ENCODE results near the gene SBK1.

SBK1 gene

GRCh38 chr16:28297308-28297707 is 5.0 kb downstream of the SBK1 start:
- peaks cover 0 to 22% of the 10 kb centered on the region in 2 donors for H3K27me3 ChIP-seq (ENCODE audit: control insufficient read depth in 1 of 2, insufficient read depth in 2 of 2, low read length in 2 of 2)
- H3K9me3 ChIP-seq (ENCODE audit: low read length), result no peaks in the 10 kb centered on the region
- no peak overlapping the region for H3K4me3 ChIP-seq (ENCODE audit: low read depth in 1 of 2, low read length in 2 of 2)
- H3K36me3 ChIP-seq (ENCODE audit: insufficient read depth, low read length), result no peaks in the 10 kb centered on the region
- H3K4me1 ChIP-seq (ENCODE audit: insufficient read depth, low read length), result peaks cover 5% of the 10 kb centered on the region
- H3K9ac ChIP-seq (ENCODE audit: low read length), result no peak overlapping the region
- H3K27ac ChIP-seq (ENCODE audit: low read depth, low read length), result no peak overlapping the region

DNA sequence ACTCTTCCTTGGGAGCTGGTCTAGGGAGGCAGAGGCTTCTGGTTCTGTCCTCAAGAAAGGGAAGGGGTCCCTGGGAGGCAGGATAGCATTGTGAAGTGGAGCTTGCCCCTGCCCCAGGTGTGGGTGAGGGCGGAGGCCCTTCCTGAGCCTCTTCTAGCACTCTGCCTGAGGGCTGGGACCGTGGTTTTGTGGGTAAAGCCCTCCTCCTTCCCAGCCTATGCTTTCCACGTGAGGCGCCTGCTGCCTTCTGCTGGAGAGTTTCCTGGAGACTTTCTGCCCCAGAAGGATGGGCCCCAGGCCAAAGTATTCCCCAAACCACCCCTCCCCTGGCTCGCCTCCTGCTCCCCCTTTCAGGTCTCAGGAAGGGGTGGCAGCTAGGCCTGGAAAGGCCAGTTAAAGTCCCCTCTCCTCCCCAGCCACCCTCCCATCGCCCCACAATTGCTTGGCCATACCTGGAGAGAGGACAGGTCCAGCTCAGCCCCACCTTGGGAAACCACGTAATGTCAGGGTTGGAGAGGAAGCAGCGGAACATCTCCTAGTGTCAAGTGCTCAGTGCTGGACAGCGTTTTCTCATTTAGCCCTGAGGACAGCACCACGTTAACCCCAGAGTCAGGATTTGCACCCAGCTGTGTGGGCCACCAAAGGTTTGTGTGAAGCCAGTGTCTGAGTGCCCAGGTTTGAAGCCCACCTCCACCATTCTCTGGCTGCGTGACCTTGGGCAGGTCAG is 5.6 kb downstream of the SBK1 start:
- Histone ChIP-seq H3K4me3 (ENCODE audit: low read depth in 1 of 2, low read length in 2 of 2) (no peak overlapping the region), H3K27ac (ENCODE audit: low read depth, low read length) (no peak overlapping the region), H3K27me3 (ENCODE audit: control insufficient read depth in 1 of 2, insufficient read depth in 2 of 2, low read length in 2 of 2) (peaks cover 0 to 18% of the 10 kb centered on the region in 2 donors), H3K9me3 (ENCODE audit: low read length) (no peaks in the 10 kb centered on the region), H3K36me3 (ENCODE audit: insufficient read depth, low read length) (no peaks in the 10 kb centered on the region), H3K9ac (ENCODE audit: low read length) (no peak overlapping the region), H3K4me1 (ENCODE audit: insufficient read depth, low read length) (peaks cover 2% of the 10 kb centered on the region)

DNA sequence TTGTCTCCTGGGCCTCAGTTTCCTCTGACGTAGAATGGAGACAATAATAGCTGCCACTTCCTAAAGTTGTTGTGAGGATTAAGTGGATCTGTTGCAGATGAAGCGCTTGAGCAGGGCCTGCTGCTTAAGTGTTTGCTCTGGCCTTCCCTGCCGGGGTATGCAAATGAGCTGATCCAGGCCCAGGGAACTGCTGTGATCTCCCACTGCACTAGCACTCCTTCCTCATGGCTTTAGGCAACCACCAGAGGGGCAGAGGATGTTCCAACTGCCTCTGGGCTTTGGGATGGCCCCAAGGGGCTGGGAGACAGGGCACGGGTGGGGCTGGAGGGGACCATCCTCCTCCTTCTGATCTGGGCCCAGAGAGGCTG is 6.2 kb downstream of the SBK1 start:
- H3K9me3 ChIP-seq (ENCODE audit: low read length), result no peaks in the 10 kb centered on the region
- H3K36me3 ChIP-seq (ENCODE audit: insufficient read depth, low read length), result no peaks in the 10 kb centered on the region
- no peak overlapping the region for H3K27ac ChIP-seq (ENCODE audit: low read depth, low read length)
- no peaks in the 10 kb centered on the region for H3K4me1 ChIP-seq (ENCODE audit: insufficient read depth, low read length)
- peaks cover 0 to 12% of the 10 kb centered on the region in 2 donors for H3K27me3 ChIP-seq (ENCODE audit: control insufficient read depth in 1 of 2, insufficient read depth in 2 of 2, low read length in 2 of 2)
- no peak overlapping the region for H3K9ac ChIP-seq (ENCODE audit: low read length)
- no peak overlapping the region for H3K4me3 ChIP-seq (ENCODE audit: low read depth in 1 of 2, low read length in 2 of 2)

DNA sequence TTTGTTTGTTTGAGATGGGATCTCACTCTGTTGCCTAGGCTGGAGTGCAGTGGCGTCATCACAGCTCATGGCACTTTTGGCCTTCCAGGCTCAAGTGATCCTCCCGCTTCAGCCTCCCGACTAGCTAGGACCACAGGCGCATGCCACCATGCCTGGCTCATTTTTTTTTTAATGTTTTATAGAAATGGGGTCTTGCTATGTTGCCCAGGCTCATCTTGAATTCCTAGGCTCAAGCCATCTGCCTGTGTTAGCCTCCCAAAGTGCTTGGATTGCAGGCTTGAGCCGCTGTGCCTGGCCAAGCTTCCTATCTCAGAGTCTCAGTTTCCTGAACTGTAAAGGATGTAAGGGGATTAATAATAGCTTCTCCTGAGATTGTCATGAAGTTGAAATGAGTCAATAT is 8.0 kb downstream of the SBK1 start:
- Histone ChIP-seq H3K4me1 (ENCODE audit: insufficient read depth, low read length) (no peaks in the 10 kb centered on the region), H3K36me3 (ENCODE audit: insufficient read depth, low read length) (no peaks in the 10 kb centered on the region), H3K9ac (ENCODE audit: low read length) (no peak overlapping the region), H3K4me3 (ENCODE audit: low read depth in 1 of 2, low read length in 2 of 2) (no peak overlapping the region), H3K9me3 (ENCODE audit: low read length) (no peaks in the 10 kb centered on the region), H3K27ac (ENCODE audit: low read depth, low read length) (no peak overlapping the region), H3K27me3 (ENCODE audit: control insufficient read depth in 1 of 2, insufficient read depth in 2 of 2, low read length in 2 of 2) (no peaks in the 10 kb centered on the region)

GRCh38 chr16:28301154-28301553 is 8.8 kb downstream of the SBK1 start:
- H3K9ac ChIP-seq (ENCODE audit: low read length), result no peak overlapping the region
- H3K27ac ChIP-seq (ENCODE audit: low read depth, low read length), result no peak overlapping the region
- H3K9me3 ChIP-seq (ENCODE audit: low read length), result no peaks in the 10 kb centered on the region
- H3K4me1 ChIP-seq (ENCODE audit: insufficient read depth, low read length), result no peaks in the 10 kb centered on the region
- no peak overlapping the region for H3K4me3 ChIP-seq (ENCODE audit: low read depth in 1 of 2, low read length in 2 of 2)
- no peaks in the 10 kb centered on the region for H3K27me3 ChIP-seq (ENCODE audit: control insufficient read depth in 1 of 2, insufficient read depth in 2 of 2, low read length in 2 of 2)
- no peaks in the 10 kb centered on the region for H3K36me3 ChIP-seq (ENCODE audit: insufficient read depth, low read length)

DNA sequence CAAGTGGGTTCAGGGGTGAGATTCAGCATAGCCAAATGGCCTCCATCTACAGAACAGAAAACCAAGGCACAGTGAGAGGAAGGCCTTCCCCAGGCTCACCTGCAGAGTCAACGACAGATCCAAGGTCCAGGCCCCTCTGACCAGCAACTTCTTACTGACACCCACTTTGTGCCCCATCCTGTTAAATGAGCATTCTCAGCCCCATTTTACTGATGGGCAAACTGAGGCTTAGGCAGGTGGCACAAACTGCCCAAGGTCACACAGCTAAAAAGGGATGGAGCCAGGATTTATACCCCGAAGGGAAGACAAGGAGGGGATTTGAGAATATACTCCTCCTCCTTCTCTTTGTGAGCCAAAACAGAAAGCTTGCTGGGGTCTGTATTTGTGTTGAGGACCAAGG is 9.3 kb downstream of the SBK1 start:
- Histone ChIP-seq H3K27ac (ENCODE audit: low read depth, low read length) (no peak overlapping the region), H3K27me3 (ENCODE audit: control insufficient read depth in 1 of 2, insufficient read depth in 2 of 2, low read length in 2 of 2) (no peaks in the 10 kb centered on the region), H3K4me3 (ENCODE audit: low read depth in 1 of 2, low read length in 2 of 2) (no peak overlapping the region)

GRCh38 chr16:28303132-28303531 is 10.8 kb downstream of the SBK1 start:
- H3K4me1 ChIP-seq (ENCODE audit: insufficient read depth, low read length), result no peaks in the 10 kb centered on the region
- no peaks in the 10 kb centered on the region for H3K36me3 ChIP-seq (ENCODE audit: insufficient read depth, low read length)
- H3K9ac ChIP-seq (ENCODE audit: low read length), result no peak overlapping the region
- H3K27ac ChIP-seq (ENCODE audit: low read depth, low read length), result no peak overlapping the region
- no peaks in the 10 kb centered on the region for H3K9me3 ChIP-seq (ENCODE audit: low read length)
- H3K27me3 ChIP-seq (ENCODE audit: control insufficient read depth in 1 of 2, insufficient read depth in 2 of 2, low read length in 2 of 2), result no peaks in the 10 kb centered on the region
- H3K4me3 ChIP-seq (ENCODE audit: low read depth in 1 of 2, low read length in 2 of 2), result no peak overlapping the region

More for the DNA sequence above, 9.3 kb downstream of the SBK1 start:
- no peaks in the 10 kb centered on the region for H3K4me1 ChIP-seq (ENCODE audit: insufficient read depth, low read length)
- no peaks in the 10 kb centered on the region for H3K9me3 ChIP-seq (ENCODE audit: low read length)
- H3K9ac ChIP-seq (ENCODE audit: low read length), result no peak overlapping the region
- no peaks in the 10 kb centered on the region for H3K36me3 ChIP-seq (ENCODE audit: insufficient read depth, low read length)

DNA sequence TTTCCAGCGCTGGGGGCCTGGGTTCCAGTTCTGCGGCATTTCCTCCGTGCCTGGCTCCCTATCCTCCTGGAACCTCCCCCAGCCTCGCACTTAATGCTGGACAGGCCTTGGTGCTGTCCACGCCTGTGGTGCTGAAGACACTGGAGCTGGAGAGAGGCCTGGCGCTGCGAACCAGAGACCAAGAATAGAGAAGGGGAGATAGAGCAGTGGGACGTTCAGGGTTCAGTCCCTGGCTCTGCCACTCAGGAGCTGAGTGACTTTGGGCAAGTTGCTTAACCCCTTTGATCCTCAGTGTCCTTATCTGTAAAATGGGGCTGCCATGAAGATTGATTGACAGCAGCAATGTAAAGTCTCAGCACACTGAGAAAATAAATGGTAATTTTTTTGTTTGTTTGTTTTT is 11.9 kb downstream of the SBK1 start:
- H3K9ac ChIP-seq (ENCODE audit: low read length), result no peak overlapping the region
- H3K27ac ChIP-seq (ENCODE audit: low read depth, low read length), result no peak overlapping the region
- H3K4me1 ChIP-seq (ENCODE audit: insufficient read depth, low read length), result no peaks in the 10 kb centered on the region
- H3K9me3 ChIP-seq (ENCODE audit: low read length), result no peaks in the 10 kb centered on the region
- H3K4me3 ChIP-seq (ENCODE audit: low read depth in 1 of 2, low read length in 2 of 2), result no peak overlapping the region
- no peaks in the 10 kb centered on the region for H3K36me3 ChIP-seq (ENCODE audit: insufficient read depth, low read length)
- H3K27me3 ChIP-seq (ENCODE audit: control insufficient read depth in 1 of 2, insufficient read depth in 2 of 2, low read length in 2 of 2), result no peaks in the 10 kb centered on the region

- Histone ChIP-seq H3K27me3 (ENCODE audit: control insufficient read depth in 1 of 2, insufficient read depth in 2 of 2, low read length in 2 of 2) (no peaks in the 10 kb centered on the region), H3K4me1 (ENCODE audit: insufficient read depth, low read length) (no peaks in the 10 kb centered on the region), H3K36me3 (ENCODE audit: insufficient read depth, low read length) (no peaks in the 10 kb centered on the region), H3K9me3 (ENCODE audit: low read length) (no peaks in the 10 kb centered on the region), H3K27ac (ENCODE audit: low read depth, low read length) (no peak overlapping the region), H3K9ac (ENCODE audit: low read length) (no peak overlapping the region), H3K4me3 (ENCODE audit: low read depth in 1 of 2, low read length in 2 of 2) (no peak overlapping the region)
Observed at GRCh38 chr16:28307936-28308335, 15.6 kb downstream of the SBK1 start.

DNA sequence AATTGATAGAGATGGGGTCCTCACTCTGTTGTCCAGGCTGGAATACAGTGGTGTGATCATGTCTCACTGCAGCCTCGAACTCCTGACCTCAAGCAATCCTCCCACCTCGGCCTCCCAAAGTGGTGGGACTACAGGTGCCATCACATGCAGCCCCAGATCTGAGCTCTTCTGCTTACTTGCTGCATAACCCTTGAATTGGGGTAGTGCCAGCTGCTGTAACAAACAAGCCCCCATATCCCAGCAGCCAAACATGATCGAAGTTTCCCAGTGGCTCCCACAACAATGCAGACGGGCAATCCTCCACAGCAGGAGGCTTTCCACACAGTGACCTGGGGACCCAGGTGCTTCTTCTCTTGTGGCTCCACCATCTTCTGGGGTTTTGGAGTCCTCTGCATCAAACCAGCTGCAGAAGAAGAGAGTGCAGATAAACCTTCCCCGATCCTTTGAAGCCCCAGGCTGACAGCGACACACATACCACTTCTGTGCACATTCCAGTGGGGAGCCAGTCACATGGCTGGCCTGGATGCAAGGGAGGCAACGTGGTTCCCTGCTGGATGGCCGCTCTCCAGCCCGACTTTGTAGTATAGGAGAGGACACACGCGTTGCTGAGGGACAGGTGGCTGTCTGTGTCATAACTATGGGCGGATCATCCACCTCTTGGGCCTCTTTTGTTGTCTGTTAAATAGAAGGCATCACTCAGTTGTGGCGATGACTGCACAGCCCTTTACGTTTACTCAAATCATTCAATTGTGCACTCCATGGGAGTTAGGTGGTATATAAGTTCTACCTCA is 16.7 kb downstream of the SBK1 start:
- Histone ChIP-seq H3K4me3 (ENCODE audit: low read depth in 1 of 2, low read length in 2 of 2) (no peak overlapping the region), H3K9ac (ENCODE audit: low read length) (no peak overlapping the region), H3K27ac (ENCODE audit: low read depth, low read length) (no peak overlapping the region), H3K36me3 (ENCODE audit: insufficient read depth, low read length) (no peaks in the 10 kb centered on the region), H3K4me1 (ENCODE audit: insufficient read depth, low read length) (no peaks in the 10 kb centered on the region), H3K9me3 (ENCODE audit: low read length) (no peaks in the 10 kb centered on the region), H3K27me3 (ENCODE audit: control insufficient read depth in 1 of 2, insufficient read depth in 2 of 2, low read length in 2 of 2) (no peaks in the 10 kb centered on the region)

DNA sequence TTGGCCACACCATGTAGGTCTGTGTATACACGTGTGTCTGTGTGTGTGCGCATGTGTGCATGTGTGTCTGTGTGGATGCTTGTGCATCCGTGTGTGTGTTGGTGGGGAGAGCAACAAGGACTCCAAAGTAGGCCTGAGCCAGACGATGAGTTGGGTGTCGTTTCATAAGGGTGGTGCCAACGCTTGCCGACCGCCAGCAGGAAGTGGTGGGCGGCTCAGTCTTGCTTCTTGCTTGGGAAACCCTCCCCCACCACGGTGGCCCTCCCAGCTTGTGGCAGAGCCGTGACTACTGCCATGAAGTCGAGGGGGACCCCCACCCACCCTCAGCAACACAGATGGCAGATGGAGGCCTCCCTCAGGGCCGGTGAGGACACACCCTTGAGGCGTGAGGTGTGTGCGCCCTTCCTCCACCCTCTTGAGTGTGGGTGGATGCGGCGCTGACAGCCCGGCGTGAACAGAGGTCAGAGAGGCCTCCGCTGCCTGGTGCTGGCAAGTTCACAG is 17.5 kb downstream of the SBK1 start:
- Histone ChIP-seq H3K4me1 (ENCODE audit: insufficient read depth, low read length) (no peaks in the 10 kb centered on the region), H3K9ac (ENCODE audit: low read length) (no peak overlapping the region), H3K4me3 (ENCODE audit: low read depth in 1 of 2, low read length in 2 of 2) (no peak overlapping the region), H3K9me3 (ENCODE audit: low read length) (no peaks in the 10 kb centered on the region), H3K27ac (ENCODE audit: low read depth, low read length) (no peak overlapping the region), H3K36me3 (ENCODE audit: insufficient read depth, low read length) (no peaks in the 10 kb centered on the region), H3K27me3 (ENCODE audit: control insufficient read depth in 1 of 2, insufficient read depth in 2 of 2, low read length in 2 of 2) (no peaks in the 10 kb centered on the region)

All from muscle layer of colon (tissue), 2 donors.